ENCODE results near the gene HSFX1. TPM values are rescaled to one million over a fixed set of nuclear protein-coding genes. Genes with fewer than 3 reads are reported as not detected.
"Not testable (repeated sequence)": the region's sequence is repeated elsewhere in the genome, so short reads cannot be mapped to it uniquely, and the experiment has no call there.

Gene HSFX1
- total RNA-seq, 1 donor, result 0.36 TPM

- DNase-seq (ENCODE audit: insufficient read length, low spot score, missing footprints), result no peak
- Histone ChIP-seq H3K4me3 (ENCODE audit: insufficient read depth, low read length) (no peak overlapping the region), H3K79me2 (ENCODE audit: insufficient read depth, low read length) (no peaks in the 10 kb centered on the region), H3K4me1 (ENCODE audit: insufficient read depth, low read length) (no peaks in the 10 kb centered on the region), H3K27ac (ENCODE audit: low read depth, low read length) (no peak overlapping the region), H3K4me2 (ENCODE audit: insufficient read depth, low read length) (no peak overlapping the region), H3K9me3 (ENCODE audit: low read depth, low read length) (no peaks in the 10 kb centered on the region), H3K36me3 (ENCODE audit: insufficient read depth, low read length) (no peaks in the 10 kb centered on the region), H4K20me1 (ENCODE audit: insufficient read depth, low read length) (no peaks in the 10 kb centered on the region), H3K27me3 (ENCODE audit: insufficient read depth, low read length) (no peaks in the 10 kb centered on the region), H2AFZ (ENCODE audit: low read length) (no peak overlapping the region)
- TF ChIP-seq CTCF (IDR thresholded peaks at IDR 0.05; ENCODE audit: extremely low read depth, low read depth, low read length), result no peak
Observed at GRCh38 chrX:149762696-149763614, 10.9 kb upstream of the HSFX1 start.

GRCh38 chrX:149770344-149770743 lies 3.5 kb upstream of the HSFX1 start:
- not testable (repeated sequence) for H3K9me3 ChIP-seq (ENCODE audit: low read depth, low read length); H3K27me3 ChIP-seq (ENCODE audit: insufficient read depth, low read length); H3K4me1 ChIP-seq (ENCODE audit: insufficient read depth, low read length); H3K27ac ChIP-seq (ENCODE audit: low read depth, low read length); H4K20me1 ChIP-seq (ENCODE audit: insufficient read depth, low read length); H3K4me2 ChIP-seq (ENCODE audit: insufficient read depth, low read length); H3K4me3 ChIP-seq (ENCODE audit: insufficient read depth, low read length); DNase-seq (ENCODE audit: insufficient read length, low spot score, missing footprints); H3K36me3 ChIP-seq (ENCODE audit: insufficient read depth, low read length); H3K79me2 ChIP-seq (ENCODE audit: insufficient read depth, low read length); H2AFZ ChIP-seq (ENCODE audit: low read length)

- not testable (repeated sequence) for H3K27ac ChIP-seq (ENCODE audit: low read depth, low read length); H3K79me2 ChIP-seq (ENCODE audit: insufficient read depth, low read length); H3K36me3 ChIP-seq (ENCODE audit: insufficient read depth, low read length); H3K4me3 ChIP-seq (ENCODE audit: insufficient read depth, low read length); H3K4me1 ChIP-seq (ENCODE audit: insufficient read depth, low read length); H3K9me3 ChIP-seq (ENCODE audit: low read depth, low read length); H3K4me2 ChIP-seq (ENCODE audit: insufficient read depth, low read length); H3K27me3 ChIP-seq (ENCODE audit: insufficient read depth, low read length); H2AFZ ChIP-seq (ENCODE audit: low read length); DNase-seq (ENCODE audit: insufficient read length, low spot score, missing footprints); H4K20me1 ChIP-seq (ENCODE audit: insufficient read depth, low read length)
Observed at GRCh38 chrX:149773026-149773425, 842 bp upstream of the HSFX1 start.

- not testable (repeated sequence) for DNase-seq (ENCODE audit: insufficient read length, low spot score, missing footprints); H3K4me2 ChIP-seq (ENCODE audit: insufficient read depth, low read length); H3K4me3 ChIP-seq (ENCODE audit: insufficient read depth, low read length); H3K27ac ChIP-seq (ENCODE audit: low read depth, low read length); H2AFZ ChIP-seq (ENCODE audit: low read length); H3K27me3 ChIP-seq (ENCODE audit: insufficient read depth, low read length); H3K79me2 ChIP-seq (ENCODE audit: insufficient read depth, low read length); H3K4me1 ChIP-seq (ENCODE audit: insufficient read depth, low read length); H3K36me3 ChIP-seq (ENCODE audit: insufficient read depth, low read length); H3K9me3 ChIP-seq (ENCODE audit: low read depth, low read length); H4K20me1 ChIP-seq (ENCODE audit: insufficient read depth, low read length)
Observed at GRCh38 chrX:149777999-149778398, 4.1 kb downstream of the HSFX1 start.

- H3K27me3 ChIP-seq (ENCODE audit: insufficient read depth, low read length); H3K4me3 ChIP-seq (ENCODE audit: insufficient read depth, low read length); H3K79me2 ChIP-seq (ENCODE audit: insufficient read depth, low read length); H4K20me1 ChIP-seq (ENCODE audit: insufficient read depth, low read length); H3K4me1 ChIP-seq (ENCODE audit: insufficient read depth, low read length); H3K9me3 ChIP-seq (ENCODE audit: low read depth, low read length); H3K4me2 ChIP-seq (ENCODE audit: insufficient read depth, low read length); H2AFZ ChIP-seq (ENCODE audit: low read length); H3K36me3 ChIP-seq (ENCODE audit: insufficient read depth, low read length); H3K27ac ChIP-seq (ENCODE audit: low read depth, low read length); DNase-seq (ENCODE audit: insufficient read length, low spot score, missing footprints): not testable (repeated sequence)
Observed at GRCh38 chrX:149781727-149782126, 7.9 kb downstream of the HSFX1 start, which contains the start of gene MAGEA9. Gene MAGEA9 (plus strand): TSS chrX:149781930. CDS start chrX:149786211, 4,281 bp downstream.

- DNase-seq (ENCODE audit: insufficient read length, low spot score, missing footprints); H3K27me3 ChIP-seq (ENCODE audit: insufficient read depth, low read length): not testable (repeated sequence)
Observed at GRCh38 chrX:149795531-149795930, 21.7 kb downstream of the HSFX1 start.

More at GRCh38 chrX:149795531-149795930, 21.7 kb downstream of the HSFX1 start:
- H4K20me1 ChIP-seq (ENCODE audit: insufficient read depth, low read length); H3K4me1 ChIP-seq (ENCODE audit: insufficient read depth, low read length); H3K4me2 ChIP-seq (ENCODE audit: insufficient read depth, low read length); H3K36me3 ChIP-seq (ENCODE audit: insufficient read depth, low read length); H3K4me3 ChIP-seq (ENCODE audit: insufficient read depth, low read length); H2AFZ ChIP-seq (ENCODE audit: low read length); H3K27ac ChIP-seq (ENCODE audit: low read depth, low read length); H3K9me3 ChIP-seq (ENCODE audit: low read depth, low read length); H3K79me2 ChIP-seq (ENCODE audit: insufficient read depth, low read length): not testable (repeated sequence)
